ENCODE data around the gene ADA.

Gene ADA

DNA sequence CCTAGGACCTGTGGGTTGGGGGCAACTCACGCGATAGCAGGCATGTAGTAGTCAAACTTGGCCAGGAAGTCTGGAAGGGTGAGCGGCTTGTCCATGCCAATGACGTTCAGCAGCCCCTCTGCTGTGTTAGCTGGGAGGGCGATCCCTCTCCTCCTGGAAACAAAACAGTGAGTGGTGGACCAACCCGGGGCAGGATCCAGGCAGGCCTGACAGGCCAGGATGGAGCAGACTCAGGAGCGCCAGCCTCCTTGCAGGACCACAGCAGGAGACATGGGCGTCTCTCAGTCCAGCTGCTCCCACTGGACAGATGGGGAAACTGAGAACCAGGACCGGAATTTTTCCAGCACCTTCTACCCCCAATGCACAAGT lies 22.5 kb downstream of the ADA start:
- H3K4me3 Mint-ChIP-seq: no peak overlapping the region
- no peaks in the 10 kb centered on the region for H3K27me3 Mint-ChIP-seq

DNA sequence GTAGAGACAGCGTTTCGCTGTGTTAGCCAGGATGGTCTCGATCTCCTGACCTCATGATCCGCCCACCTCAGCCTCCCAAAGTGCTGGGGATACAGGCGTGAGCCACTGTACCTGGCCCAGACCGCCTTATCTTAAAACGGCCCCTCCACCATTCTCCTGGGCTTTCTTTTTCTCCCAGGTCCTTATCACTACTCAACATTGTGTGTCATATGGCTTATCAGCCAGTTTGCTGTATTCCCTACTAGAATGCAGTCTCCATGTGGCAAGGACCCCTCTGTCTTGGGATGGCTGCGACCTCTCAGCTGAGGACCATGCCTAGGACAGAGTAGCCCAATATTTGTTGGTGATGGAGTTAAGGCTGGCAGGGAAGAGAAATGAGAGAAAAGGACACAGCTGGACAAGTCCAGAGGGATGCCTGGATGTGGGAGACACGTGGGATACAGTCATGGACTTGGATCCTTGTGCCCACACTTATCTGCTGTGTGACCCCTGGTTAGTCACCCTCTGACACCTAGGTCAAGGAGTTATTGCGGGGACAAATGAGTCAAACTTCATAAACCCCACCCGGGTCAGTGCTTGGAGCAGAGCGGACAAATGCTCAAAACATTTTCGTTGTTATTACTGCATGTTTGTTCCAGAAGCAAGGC lies 24.0 kb downstream of the ADA start:
- no peak overlapping the region for H3K27ac Mint-ChIP-seq
- peaks cover 55% of the 10 kb centered on the region for H3K36me3 Mint-ChIP-seq (ENCODE audit: low read depth)
- H3K4me1 Mint-ChIP-seq (ENCODE audit: low read depth): peaks cover 1% of the 10 kb centered on the region
- no peak overlapping the region for H3K4me3 Mint-ChIP-seq
- H3K27me3 Mint-ChIP-seq: no peaks in the 10 kb centered on the region
- no peaks in the 10 kb centered on the region for H3K9me3 Mint-ChIP-seq
- no peak for DNase-seq

More for the DNA sequence above, 22.5 kb downstream of the ADA start:
- peaks cover 47% of the 10 kb centered on the region for H3K36me3 Mint-ChIP-seq (ENCODE audit: low read depth)
- H3K9me3 Mint-ChIP-seq: no peaks in the 10 kb centered on the region
- H3K27ac Mint-ChIP-seq: no peak overlapping the region
- peaks cover 5% of the 10 kb centered on the region for H3K4me1 Mint-ChIP-seq (ENCODE audit: low read depth)
- DNase-seq: no peak

DNA sequence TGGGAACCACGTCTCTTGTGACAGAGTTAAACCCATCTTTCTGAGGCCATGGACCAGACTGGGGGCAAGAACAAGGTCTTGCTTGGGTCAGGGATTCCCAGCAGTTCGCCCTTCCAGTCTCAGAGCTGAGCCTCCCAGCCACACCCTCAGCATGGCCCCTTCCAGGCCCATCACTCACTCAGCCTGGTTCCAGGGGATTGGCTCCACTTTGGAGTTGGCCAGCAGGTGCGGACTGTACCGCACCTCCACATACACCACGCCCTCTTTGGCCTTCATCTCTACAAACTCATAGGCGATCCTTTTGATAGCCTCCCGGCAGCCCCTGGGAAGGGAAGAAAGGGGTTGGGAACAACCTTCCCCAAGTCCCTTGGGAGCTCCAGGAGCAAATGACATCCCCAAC lies 25.2 kb downstream of the ADA start:
- Mint-ChIP-seq H3K36me3 (ENCODE audit: low read depth) (peaks cover 60% of the 10 kb centered on the region), H3K9me3 (no peaks in the 10 kb centered on the region), H3K27ac (no peak overlapping the region), H3K27me3 (no peaks in the 10 kb centered on the region), H3K4me3 (no peak overlapping the region), H3K4me1 (ENCODE audit: low read depth) (peaks cover 1% of the 10 kb centered on the region)
- no peak for DNase-seq

DNA sequence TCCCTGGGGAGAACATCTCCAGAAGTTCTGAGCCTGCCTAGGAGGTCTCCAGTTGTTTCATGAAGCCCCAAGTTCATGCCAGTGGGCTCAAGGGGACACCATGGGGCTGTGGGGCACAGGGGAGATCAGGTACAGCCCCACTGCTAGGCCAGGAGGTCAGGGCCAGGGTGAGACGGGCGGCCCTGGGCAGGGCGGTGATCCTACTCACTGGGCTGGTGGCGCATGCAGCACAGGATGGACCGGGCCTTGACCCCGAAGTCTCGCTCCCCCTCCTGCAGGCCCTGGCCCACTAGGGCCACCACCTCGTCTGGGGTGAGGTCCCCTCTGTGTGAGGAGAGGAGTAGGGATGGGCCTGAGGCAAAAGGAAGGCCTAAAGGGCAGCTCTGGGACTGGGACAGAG lies 26.1 kb downstream of the ADA start:
- no peak overlapping the region for H3K27ac Mint-ChIP-seq
- H3K4me1 Mint-ChIP-seq (ENCODE audit: low read depth): peaks cover 1% of the 10 kb centered on the region
- H3K9me3 Mint-ChIP-seq: no peaks in the 10 kb centered on the region
- H3K27me3 Mint-ChIP-seq: no peaks in the 10 kb centered on the region
- DNase-seq: no peak
- H3K4me3 Mint-ChIP-seq: no peak overlapping the region
- H3K36me3 Mint-ChIP-seq (ENCODE audit: low read depth): peaks cover 69% of the 10 kb centered on the region

DNA sequence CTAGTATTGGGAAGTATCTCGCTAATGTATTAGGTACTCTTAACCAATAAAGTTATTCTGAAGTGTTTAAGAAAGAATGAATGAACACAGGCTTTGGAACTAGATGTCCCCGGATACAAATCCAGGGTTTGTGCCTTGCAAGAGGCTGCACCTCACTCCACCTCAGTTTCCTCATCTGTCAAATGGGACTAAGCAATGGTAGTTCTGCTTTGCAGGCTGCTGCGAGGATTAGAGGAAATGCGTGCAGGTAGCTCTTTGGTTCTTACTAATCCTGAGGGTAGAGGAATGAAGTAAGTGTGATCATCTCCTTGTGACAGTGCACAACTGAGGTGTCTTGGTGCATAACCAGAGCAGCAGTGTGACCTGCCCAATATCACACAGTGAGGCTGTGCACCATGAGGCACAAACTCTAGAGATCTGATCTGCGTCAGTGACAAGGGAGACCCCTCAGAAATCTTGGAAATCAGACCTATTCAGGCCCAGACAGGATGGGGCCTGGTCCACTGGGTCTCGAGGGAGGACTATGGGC lies 26.7 kb downstream of the ADA start:
- DNase-seq: no peak
- H3K27me3 Mint-ChIP-seq: no peaks in the 10 kb centered on the region
- H3K4me1 Mint-ChIP-seq (ENCODE audit: low read depth): peaks cover 1% of the 10 kb centered on the region
- H3K27ac Mint-ChIP-seq: no peak overlapping the region
- no peak overlapping the region for H3K4me3 Mint-ChIP-seq
- peaks cover 74% of the 10 kb centered on the region for H3K36me3 Mint-ChIP-seq (ENCODE audit: low read depth)
- no peaks in the 10 kb centered on the region for H3K9me3 Mint-ChIP-seq

DNA sequence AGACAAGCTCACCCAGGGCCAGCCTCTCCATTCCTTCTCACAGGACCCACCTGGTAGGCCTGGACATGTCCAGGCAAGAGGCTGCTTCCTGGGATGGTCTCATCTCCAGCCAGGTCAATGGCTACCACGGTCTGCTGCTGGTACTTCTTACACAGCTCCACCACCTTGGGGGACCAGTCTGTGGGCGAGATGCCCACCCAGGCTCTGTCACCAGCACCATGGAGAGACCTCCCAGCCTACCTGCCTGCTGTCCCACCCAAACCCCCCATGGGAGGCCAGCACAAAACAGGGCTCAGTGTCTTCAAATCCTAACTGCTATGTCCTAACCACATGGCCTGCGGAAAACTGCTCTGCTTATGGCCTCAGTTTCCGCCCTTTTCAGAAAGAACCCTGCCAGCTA lies 27.3 kb downstream of the ADA start:
- no peak overlapping the region for H3K27ac Mint-ChIP-seq
- no peak for DNase-seq
- H3K4me3 Mint-ChIP-seq: no peak overlapping the region
- H3K9me3 Mint-ChIP-seq: no peaks in the 10 kb centered on the region
- peaks cover 81% of the 10 kb centered on the region for H3K36me3 Mint-ChIP-seq (ENCODE audit: low read depth)
- peaks cover 7% of the 10 kb centered on the region for H3K4me1 Mint-ChIP-seq (ENCODE audit: low read depth)
- no peaks in the 10 kb centered on the region for H3K27me3 Mint-ChIP-seq

DNA sequence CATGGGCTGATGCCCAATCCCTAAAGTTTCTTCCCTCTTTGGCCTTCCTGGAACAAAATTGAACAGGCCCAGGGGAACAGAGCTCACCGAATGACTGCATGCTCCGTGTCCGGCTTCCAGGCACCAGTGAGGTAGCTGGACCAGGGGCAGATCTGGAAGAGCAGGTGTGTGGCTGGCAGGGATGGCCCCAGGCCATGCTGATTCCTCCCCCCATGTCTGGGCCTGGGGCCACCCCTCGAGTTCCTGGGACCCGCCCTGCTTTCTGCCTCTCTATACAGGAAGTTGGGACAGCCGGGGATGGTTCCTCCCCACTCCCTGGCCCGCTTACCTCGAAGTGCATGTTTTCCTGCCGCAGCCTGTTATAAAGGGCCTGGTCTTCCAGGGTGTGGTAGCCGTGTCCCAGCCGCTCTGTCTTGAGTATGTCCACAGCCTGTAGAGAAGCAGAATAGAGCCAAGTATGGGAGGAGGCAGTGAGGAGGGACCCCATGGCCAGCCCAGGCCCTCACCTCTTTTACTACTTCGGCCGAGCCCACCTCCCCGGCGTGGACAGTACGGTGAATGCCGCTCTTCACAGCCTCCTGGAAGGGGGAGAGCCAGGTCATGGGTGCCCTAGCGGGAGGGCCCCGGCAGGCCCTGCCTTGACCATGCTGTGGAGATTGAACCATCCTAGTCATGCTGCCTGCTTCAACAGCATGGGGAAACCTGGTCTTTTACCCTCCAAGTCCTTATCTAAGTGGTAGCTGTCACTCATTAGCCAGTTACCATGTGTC lies 28.8 kb downstream of the ADA start:
- no peaks in the 10 kb centered on the region for H3K9me3 Mint-ChIP-seq
- DNase-seq: no peak
- H3K4me3 Mint-ChIP-seq: no peak overlapping the region
- peaks cover 82% of the 10 kb centered on the region for H3K36me3 Mint-ChIP-seq (ENCODE audit: low read depth)
- peaks cover 21% of the 10 kb centered on the region for H3K4me1 Mint-ChIP-seq (ENCODE audit: low read depth)
- H3K27ac Mint-ChIP-seq: no peak overlapping the region
- H3K27me3 Mint-ChIP-seq: no peaks in the 10 kb centered on the region

DNA sequence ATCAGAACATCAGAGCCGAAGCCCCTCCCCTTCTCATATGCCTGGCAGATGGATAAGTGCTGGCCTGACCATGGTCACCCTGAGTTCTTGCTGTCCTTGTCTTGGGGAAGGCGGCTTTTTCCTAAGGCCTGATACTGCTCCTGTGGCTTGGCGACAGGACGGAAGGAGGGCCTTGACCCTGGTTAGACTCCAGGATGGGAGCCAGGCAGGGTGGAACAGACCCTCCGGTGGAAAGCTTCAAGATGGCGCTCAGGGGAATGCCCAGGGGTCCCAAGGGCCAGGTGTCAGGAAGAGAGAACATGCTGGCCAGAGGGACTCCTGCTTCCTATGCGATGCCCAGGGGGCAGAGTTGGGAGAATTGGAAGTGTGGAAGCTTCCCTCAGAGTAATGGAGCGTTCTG lies 29.6 kb downstream of the ADA start:
- no peak for DNase-seq
- peaks cover 78% of the 10 kb centered on the region for H3K36me3 Mint-ChIP-seq (ENCODE audit: low read depth)
- no peaks in the 10 kb centered on the region for H3K27me3 Mint-ChIP-seq
- no peaks in the 10 kb centered on the region for H3K9me3 Mint-ChIP-seq
- H3K4me1 Mint-ChIP-seq (ENCODE audit: low read depth): peaks cover 24% of the 10 kb centered on the region
- H3K4me3 Mint-ChIP-seq: no peak overlapping the region
- H3K27ac Mint-ChIP-seq: no peak overlapping the region

DNA sequence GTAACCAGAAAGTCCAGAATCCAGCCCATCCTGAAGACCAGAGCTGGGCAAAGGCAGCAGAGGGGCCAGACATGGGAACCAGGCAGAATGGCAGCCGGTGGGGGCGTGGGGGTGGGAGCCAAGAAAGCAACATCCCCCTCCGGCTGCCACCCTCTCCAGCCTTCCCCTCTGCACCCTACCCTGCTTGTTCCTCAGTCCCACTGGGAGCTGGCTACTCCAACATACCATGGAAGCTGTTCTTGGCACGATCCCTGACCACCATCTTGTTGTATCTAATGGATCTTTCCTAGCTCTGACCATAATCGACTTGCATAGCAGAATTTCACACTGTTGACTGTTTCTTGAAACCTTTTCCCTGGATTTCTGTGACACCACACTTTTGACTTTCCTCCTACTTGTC lies 30.2 kb downstream of the ADA start:
- Mint-ChIP-seq H3K36me3 (ENCODE audit: low read depth) (peaks cover 74% of the 10 kb centered on the region), H3K27ac (no peak overlapping the region), H3K9me3 (no peaks in the 10 kb centered on the region), H3K27me3 (no peaks in the 10 kb centered on the region), H3K4me3 (no peak overlapping the region), H3K4me1 (ENCODE audit: low read depth) (peaks cover 25% of the 10 kb centered on the region)
- no peak for DNase-seq

DNA sequence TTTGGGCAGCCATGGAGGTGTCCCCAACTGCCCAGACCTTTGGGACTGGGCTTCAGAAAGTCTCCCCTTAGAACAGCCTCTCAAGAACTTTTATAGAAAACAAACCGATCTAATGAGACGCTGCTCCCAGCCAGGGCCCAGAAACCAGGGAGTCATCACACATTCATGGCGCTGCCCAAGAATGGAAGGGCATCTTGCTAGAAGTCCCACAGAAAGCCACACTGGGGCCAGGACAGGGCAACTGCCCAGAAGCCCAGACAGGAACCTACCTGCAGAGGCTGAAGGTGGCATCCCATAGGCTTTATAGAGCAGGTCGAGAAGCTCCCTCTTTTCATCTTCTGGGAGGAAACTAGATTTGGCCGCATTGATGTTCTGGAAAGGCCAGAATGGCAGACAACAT lies 31.5 kb downstream of the ADA start:
- Mint-ChIP-seq H3K9me3 (no peaks in the 10 kb centered on the region), H3K27me3 (no peaks in the 10 kb centered on the region), H3K27ac (no peak overlapping the region), H3K4me1 (ENCODE audit: low read depth) (peaks cover 38% of the 10 kb centered on the region), H3K36me3 (ENCODE audit: low read depth) (peaks cover 70% of the 10 kb centered on the region), H3K4me3 (no peak overlapping the region)
- DNase-seq: no peak

DNA sequence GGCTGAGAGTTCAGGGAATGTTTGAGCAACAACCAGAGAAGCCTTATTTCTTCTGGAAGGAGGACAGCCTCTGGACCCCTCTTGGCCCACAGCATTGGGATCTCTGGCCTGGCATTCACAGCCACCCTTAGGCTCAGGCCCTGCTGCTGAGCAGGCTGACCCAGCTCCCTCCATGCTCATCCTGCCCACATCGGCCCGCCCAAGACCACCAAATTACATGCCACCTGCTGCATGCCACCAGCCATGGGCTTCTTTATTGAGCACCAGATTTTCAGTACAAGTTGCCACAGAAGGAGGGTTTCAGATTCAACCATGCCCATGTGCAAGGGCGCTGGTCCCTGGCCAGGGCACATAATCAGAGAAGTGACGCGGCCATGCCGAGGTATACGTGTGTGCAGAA lies 32.2 kb downstream of the ADA start:
- H3K27ac Mint-ChIP-seq: no peak overlapping the region
- peaks cover 66% of the 10 kb centered on the region for H3K36me3 Mint-ChIP-seq (ENCODE audit: low read depth)
- no peak overlapping the region for H3K4me3 Mint-ChIP-seq
- no peak for DNase-seq
- H3K27me3 Mint-ChIP-seq: no peaks in the 10 kb centered on the region
- peaks cover 44% of the 10 kb centered on the region for H3K4me1 Mint-ChIP-seq (ENCODE audit: low read depth)
- H3K9me3 Mint-ChIP-seq: no peaks in the 10 kb centered on the region

DNA sequence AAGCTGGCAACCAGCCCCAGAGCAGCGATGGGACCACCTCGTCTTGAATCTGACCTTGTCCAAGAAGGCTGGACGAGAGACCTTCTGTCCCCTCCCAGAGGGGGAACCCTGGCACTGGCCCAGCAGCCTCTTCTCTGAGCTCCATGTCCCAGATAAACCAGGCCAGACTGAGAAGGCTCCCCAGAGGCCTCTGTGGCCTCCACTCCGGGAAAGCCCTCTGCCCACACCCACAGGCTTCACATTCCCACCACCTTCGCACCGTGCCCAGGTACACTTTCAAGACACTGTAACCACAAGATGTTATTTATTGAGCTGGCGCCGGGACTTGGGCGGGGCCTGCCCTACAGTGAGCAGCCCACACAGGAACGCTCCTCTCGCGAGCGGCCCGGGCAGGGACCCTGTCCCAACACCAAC lies 33.2 kb downstream of the ADA start:
- H3K27me3 Mint-ChIP-seq: no peaks in the 10 kb centered on the region
- no peaks in the 10 kb centered on the region for H3K9me3 Mint-ChIP-seq
- peaks cover 45% of the 10 kb centered on the region for H3K4me1 Mint-ChIP-seq (ENCODE audit: low read depth)
- H3K4me3 Mint-ChIP-seq: no peak overlapping the region
- DNase-seq: no peak
- peak overlapping the region; percentile 47 for H3K27ac Mint-ChIP-seq
- peaks cover 61% of the 10 kb centered on the region for H3K36me3 Mint-ChIP-seq (ENCODE audit: low read depth)

DNA sequence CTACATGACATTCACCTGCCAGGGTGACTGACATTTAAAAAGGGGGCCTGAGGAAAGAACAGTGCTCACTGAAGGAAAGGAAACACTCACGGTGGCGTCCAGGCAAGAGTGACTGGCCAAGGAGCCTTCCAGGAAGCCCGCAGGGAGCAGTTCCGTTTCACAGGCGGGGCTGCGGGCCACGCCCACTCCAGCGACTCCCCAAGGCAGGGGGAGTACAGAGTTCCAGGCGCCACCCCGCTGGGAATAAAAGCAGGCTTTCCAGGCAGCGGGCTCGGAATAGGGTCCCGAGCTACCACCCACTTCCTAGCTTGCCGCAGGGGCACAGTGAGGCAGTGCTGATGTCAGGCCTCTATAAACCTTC lies 34.9 kb downstream of the ADA start:
- Mint-ChIP-seq H3K27ac (no peak overlapping the region), H3K27me3 (no peaks in the 10 kb centered on the region), H3K4me1 (ENCODE audit: low read depth) (peaks cover 48% of the 10 kb centered on the region), H3K9me3 (no peaks in the 10 kb centered on the region), H3K36me3 (ENCODE audit: low read depth) (peaks cover 43% of the 10 kb centered on the region), H3K4me3 (no peak overlapping the region)
- no peak for DNase-seq

DNA sequence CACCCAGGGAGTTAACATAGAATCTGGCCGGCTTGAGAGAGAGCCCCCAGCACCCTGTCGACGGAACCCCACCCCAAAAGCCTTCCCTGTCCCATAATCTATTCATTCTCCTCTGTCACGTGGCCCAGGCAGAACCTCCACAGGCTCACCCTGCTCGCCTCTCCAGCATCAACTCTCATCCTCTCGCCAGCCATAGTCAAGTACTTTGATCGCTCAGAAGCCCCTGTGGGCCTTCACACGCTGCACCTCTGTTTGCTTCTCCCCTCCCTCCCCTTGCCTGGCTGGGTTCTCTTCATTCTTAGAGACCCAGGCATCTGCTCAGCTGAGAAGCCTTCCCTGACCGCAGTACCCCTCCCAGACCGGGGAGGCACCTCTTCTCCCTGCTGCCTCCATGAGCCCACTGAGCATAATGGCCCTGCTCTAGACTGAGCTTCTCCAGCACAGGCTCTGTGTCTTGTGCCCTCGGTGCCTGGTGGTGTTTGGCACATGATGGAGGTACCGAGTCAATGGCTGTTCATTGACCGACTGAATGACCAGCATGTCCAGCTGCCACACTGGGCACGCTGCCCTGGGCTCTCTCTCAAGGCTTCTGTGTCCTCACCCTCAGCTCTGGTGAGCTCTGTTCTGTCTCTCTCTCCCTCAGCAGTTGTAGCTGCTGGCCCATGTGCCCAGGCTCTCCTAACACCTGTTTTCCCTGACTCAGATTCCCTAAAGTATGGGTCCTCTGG lies 35.5 kb downstream of the ADA start:
- Mint-ChIP-seq H3K36me3 (ENCODE audit: low read depth) (peaks cover 38% of the 10 kb centered on the region), H3K9me3 (no peaks in the 10 kb centered on the region), H3K27ac (peak overlapping the region; percentile 82), H3K27me3 (no peaks in the 10 kb centered on the region), H3K4me1 (ENCODE audit: low read depth) (peaks cover 50% of the 10 kb centered on the region), H3K4me3 (no peak overlapping the region)
- DNase-seq: no peak

All from activated T-cell treated with anti-CD3 and anti-CD28 coated beads, Interleukin-2, amount 50 U/mL, for 24 hours (primary cell).